Mesenteric fat pad (tissue), 1 donor: ENCODE measurements around the gene DIAPH1. TPM values are rescaled to one million over a fixed set of nuclear protein-coding genes. Genes with fewer than 3 reads are reported as not detected.

ENCODE experiments used
- DNase-seq: peaks from one replicate; pipeline ENCODE4 v3.0.0-alpha.2; 2020; ENCODE audit warnings: low spot score
- total RNA-seq: library from RNA; stranded (reverse); fragmentation: NEBNext Ultra II Directional; extraction: Animal tissue kit (Norgen Biotek cat#: 25700); gene quantifications from one replicate; pipeline ENCODE4 v1.2.1, GENCODE V29; 2021
- donor health status: DM: yes; HTN: yes; CAD: no.

The DIAPH1 gene
- total RNA-seq, 1 donor from 2014 or later: 49.5 TPM

GRCh38 chr5:141508440-141508797 lies 110.4 kb downstream of the DIAPH1 start:
- no peak for DNase-seq

- no peak for DNase-seq
Observed at GRCh38 chr5:141507387-141508091, 111.3 kb downstream of the DIAPH1 start.

DNA sequence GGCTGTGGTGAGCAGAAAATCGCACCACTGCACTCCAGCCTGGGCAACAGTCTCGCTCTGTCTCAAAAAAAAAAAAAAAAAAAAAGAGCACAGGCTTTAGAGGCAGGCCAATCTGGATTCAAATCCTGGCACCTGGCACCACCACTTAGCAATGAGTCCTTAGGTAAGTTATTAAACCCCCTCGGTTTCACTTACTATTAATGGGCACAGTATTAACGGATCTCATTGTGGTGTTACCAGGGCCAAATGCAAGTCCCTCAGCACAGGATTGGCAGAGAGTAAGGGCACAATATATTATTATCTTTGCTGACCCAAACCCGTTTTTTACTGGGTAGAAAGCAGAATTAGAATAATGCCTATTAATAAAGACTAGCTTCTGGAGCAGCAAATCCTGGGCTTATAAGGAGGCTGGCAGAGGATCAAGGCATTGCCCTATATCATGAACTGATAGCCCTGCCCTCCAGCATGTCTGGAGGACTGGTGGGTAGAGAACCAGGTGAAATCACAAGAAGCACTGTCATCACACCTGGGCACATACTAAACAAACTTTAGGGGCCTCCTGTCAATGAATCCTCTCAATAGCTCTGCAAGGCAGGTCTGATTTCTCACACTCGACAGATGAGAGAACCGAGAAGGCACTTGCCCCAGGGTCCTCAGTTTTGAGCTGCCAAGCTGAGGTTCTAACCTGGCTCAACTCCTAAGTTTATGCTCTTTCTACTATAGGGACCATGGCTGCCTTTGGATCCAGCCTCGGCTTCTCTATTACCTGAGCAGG lies 112.2 kb downstream of the DIAPH1 start:
- DNase-seq: no peak

- DNase-seq: no peak
Observed at GRCh38 chr5:141504216-141504615, 114.6 kb downstream of the DIAPH1 start.

DNA sequence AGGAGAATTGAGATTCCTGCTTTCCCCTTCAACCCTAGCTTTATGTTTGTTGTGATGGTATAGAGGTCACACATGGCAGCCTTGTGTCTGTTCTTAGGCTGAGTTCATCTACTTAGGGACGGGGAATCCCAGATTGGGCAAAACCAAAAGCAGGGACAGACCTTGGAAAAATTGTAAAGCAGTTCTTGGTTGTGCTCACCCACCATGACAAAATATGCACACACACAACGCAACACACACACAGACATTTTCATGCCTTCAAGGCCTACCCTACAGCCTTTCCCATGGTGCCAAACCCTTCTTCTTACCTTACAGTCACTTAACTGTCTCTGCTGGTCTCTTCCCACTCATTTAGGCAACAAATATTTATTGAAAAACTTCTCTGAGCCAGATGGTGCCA lies 115.1 kb downstream of the DIAPH1 start:
- DNase-seq: no peak

DNA sequence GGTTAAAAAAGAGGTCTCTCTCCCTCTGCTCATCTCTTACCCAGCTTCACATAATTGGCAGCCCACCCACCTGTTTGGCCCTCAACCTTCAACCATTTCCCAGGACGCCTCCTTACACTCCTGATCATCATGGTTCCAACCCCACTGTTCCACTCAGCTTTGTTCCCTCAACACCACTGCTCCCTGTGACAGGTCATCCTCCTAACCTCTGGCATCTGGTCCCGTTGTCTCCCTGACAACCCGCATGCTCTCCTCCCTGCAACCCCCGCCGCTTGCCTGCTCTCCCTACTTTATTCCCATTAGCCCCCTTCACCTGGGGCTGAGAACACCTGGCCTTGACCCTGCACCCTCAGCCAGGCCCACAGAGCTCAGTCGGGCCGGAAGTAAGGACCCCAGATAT lies 117.0 kb downstream of the DIAPH1 start:
- DNase-seq: no peak

- DNase-seq: peak; percentile 73
Observed at GRCh38 chr5:141496038-141496437, 122.8 kb downstream of the DIAPH1 start.

DNA sequence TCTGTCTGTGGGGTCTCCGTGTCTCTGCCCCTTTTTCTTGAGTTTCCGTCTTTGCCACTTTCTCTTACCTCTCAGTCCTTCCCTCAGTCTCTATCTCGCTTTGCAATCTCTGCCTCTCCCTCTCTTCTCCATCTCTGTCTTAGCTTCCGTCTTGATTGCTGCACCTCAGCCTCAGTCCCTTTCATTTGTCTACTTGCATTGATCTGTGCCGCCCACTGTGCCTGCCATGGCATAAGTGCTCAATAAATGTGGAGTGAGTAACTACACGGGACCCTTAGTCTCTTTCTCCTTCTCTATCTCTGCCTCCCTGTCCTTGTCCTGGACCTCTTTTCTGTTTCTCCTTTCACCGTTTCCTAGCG lies 123.4 kb downstream of the DIAPH1 start:
- DNase-seq: peak; percentile 39

- DNase-seq: peak; percentile 74
Observed at GRCh38 chr5:141494761-141495452, 123.9 kb downstream of the DIAPH1 start.

DNA sequence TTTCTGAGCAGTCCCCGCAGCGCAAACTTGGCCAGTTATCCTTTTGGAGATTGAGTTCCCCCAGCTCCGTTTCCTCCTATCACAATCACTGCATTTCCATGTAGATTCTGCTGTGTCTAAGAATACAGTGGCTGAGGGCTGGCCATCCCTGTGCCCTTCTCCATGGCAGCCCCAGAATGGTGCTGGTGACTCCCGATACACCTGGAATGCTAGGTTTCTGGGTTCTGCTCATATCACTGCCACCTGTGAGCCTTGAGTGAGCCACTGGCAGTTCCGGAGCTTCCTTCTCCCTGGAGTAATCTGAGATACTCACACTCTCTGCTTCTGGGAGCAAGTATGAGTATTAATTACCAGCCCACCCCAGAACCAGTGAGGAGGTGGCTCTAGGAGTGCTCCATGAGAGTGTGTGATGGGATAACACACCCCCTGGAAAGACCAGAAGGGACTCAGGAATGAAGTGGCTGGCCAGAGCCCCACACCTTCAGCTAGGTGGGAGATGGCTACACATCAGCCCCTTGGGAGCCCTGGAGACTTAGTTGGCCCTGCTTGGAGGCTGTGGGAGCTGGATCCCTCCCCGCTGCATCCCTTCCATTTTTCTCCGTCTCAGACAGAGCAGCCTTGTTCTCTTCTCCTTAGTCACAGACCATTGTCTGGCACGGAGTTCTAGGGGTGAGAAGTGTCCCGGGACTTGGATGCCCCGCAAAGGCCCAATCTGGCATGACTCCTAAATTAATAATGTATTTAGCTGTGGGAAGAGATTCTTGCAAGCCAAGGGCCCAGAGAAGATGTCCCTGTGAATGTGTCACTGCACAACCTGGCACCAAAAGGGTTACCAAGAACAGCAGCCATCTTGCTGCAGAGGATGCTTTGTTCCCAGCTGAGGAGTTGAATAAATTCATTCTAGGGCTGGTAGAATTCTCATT lies 125.0 kb downstream of the DIAPH1 start:
- DNase-seq: peak; percentile 33

DNA sequence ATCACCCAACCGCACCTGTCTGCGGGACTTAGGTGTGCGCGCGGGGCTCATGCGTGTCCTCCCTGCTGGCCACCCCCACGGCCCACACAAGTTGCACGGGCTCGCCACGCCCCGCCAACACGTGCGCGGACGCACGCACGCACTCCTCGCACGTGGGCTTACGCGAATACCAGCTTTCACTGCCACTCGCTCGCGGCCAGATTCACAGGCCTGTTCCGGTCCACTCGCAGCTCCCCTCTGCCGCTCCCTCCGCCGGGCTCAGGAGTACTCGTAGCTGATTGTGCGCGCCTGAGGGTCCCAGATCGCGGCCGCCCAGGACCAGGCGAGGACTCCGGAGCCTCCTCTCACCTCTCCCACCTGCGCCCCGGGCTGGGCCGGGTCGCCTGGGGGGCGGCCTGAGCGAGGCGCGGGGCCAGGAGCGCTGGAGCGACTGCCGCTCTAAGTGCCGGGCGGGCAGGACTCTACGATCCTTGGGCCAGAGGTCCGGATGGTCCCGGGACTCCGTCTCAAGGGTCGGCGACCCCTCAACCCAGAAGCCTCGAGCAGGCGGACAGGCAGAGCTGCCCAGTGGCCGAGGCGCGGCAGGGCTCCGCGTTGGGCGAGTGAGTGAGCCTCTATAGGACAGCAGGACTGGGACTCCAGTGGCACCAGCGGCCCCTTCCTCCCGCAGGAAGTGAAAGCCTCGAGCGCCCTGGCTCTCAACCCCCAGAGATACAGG lies 126.5 kb downstream of the DIAPH1 start:
- peak; percentile 87 for DNase-seq

- no peak for DNase-seq
Observed at GRCh38 chr5:141491323-141492167, 127.3 kb downstream of the DIAPH1 start.

- no peak for DNase-seq
Observed at GRCh38 chr5:141490771-141491170, 128.0 kb downstream of the DIAPH1 start.

DNA sequence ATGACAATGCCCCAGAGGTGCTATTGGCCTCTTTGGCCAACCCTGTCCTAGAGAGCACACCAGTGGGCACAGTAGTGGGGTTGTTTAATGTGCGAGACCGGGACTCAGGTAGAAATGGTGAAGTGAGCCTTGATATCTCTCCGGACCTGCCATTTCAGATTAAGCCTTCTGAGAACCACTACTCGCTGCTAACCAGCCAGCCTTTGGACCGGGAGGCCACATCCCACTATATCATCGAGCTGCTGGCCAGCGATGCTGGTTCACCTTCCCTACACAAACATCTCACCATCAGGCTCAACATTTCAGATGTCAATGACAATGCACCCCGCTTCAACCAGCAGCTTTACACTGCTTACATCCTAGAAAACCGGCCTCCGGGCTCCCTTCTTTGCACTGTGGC lies 128.5 kb downstream of the DIAPH1 start:
- DNase-seq: peak; percentile 49

DNA sequence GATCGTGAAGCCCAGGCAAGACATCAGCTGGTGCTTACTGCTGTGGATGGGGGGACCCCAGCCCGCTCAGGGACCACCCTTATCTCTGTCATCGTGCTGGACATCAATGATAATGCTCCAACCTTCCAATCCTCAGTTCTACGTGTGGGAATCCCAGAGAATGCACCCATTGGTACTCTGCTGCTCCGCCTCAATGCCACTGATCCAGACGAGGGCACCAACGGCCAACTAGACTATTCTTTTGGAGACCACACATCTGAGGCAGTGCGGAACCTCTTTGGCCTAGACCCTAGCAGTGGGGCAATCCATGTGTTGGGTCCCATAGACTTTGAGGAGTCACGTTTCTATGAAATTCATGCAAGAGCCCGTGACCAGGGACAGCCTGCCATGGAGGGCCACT lies 129.0 kb downstream of the DIAPH1 start:
- DNase-seq: peak; percentile 49

GRCh38 chr5:141488591-141489561 lies 129.9 kb downstream of the DIAPH1 start, which contains the start of gene PCDHGC5:
TSS of gene PCDHGC5 (plus strand) at chr5:141489081. CDS start at chr5:141489241, 160 bp downstream.
- DNase-seq: peak; percentile 39

- DNase-seq: no peak
Observed at GRCh38 chr5:141487131-141487530, 131.7 kb downstream of the DIAPH1 start.

- DNase-seq: no peak
Observed at GRCh38 chr5:141486091-141486490, 132.7 kb downstream of the DIAPH1 start.
